H1 (cell line): ENCODE data around the gene ZBTB20. TPM values are rescaled to one million over a fixed set of nuclear protein-coding genes. Genes with fewer than 3 reads are reported as not detected.

Source experiments
- CTCF ChIA-PET: fragments of 300-600 bp; sonication (Branson Sonifier 250); formaldehyde crosslinking; loops from one replicate; lab custom pipeline; 2021; ENCODE audit not compliant: partially characterized antibody; lab: Charles Lee
- POLR2A ChIA-PET: fragments of 300-600 bp; sonication (Branson Sonifier 250); formaldehyde crosslinking; loops from one replicate; lab custom pipeline; 2021; ENCODE audit warnings: inconsistent platforms; ENCODE audit not compliant: partially characterized antibody; lab: Charles Lee
- DNase-seq, 2 experiments: peaks; one replicate each; pipeline versions ENCODE4 v3.0.0 to v3.0.0-alpha.2; 2010 to 2022; ENCODE audit warnings: low spot score in 2 of 2, low read depth in 1 of 2, mixed read lengths in 1 of 2
- FAIRE-seq: peaks from 2 replicates; lab custom pipeline; 2011; peaks lifted over from hg19 to GRCh38; lab: Jason Lieb, UNC
- H2AFZ ChIP-seq: 2 replicates; pipeline ENCODE4 v1.8.1; 2012; ENCODE audit warnings: low read length, inconsistent platforms
- H2AK5ac ChIP-seq: 2 replicates; pipeline ENCODE4 v1.6.1; 2013; ENCODE audit warnings: low read depth, low read length
- H2BK120ac ChIP-seq: replicated peaks from 2 replicates; pipeline ENCODE3; 2013; ENCODE audit warnings: low read depth, low read length, inconsistent platforms
- H2BK12ac ChIP-seq: 2 replicates; pipeline ENCODE4 v1.6.1; 2013; ENCODE audit warnings: low read depth, low read length
- H2BK15ac ChIP-seq: 2 replicates; pipeline ENCODE4 v1.6.1; 2013; ENCODE audit warnings: low read length
- H2BK20ac ChIP-seq: 2 replicates; pipeline ENCODE4 v1.6.1; 2013; ENCODE audit warnings: low read length
- H2BK5ac ChIP-seq: 2 replicates; pipeline ENCODE4 v1.6.1; 2013; ENCODE audit warnings: low read depth, low read length
- H3K14ac ChIP-seq: 2 replicates; pipeline ENCODE4 v1.6.1; 2013; ENCODE audit warnings: inconsistent platforms; ENCODE audit not compliant: insufficient read length
- H3K18ac ChIP-seq: 2 replicates; pipeline ENCODE4 v1.6.1; 2013; ENCODE audit warnings: low read length; ENCODE audit errors: extremely low read depth
- H3K23ac ChIP-seq: 2 replicates; pipeline ENCODE4 v1.6.1; 2013; ENCODE audit warnings: inconsistent platforms; ENCODE audit not compliant: insufficient read length
- H3K23me2 ChIP-seq: 2 replicates; pipeline ENCODE4 v1.6.1; 2013; ENCODE audit warnings: low read depth, low read length
- H3K27ac ChIP-seq: 2 replicates; pipeline ENCODE4 v1.6.1; 2011; ENCODE audit warnings: low read depth, low read length, inconsistent platforms
- H3K27me3 ChIP-seq, 4 experiments: replicated peaks in 1 of 4; 1 replicate in 1 of 4; 2 replicates in 3 of 4; pipeline versions ENCODE4 v1.6.1 to v1.8.1; 2011 to 2013; ENCODE audit warnings: low read length in 3 of 4, mild to moderate bottlenecking in 3 of 4, inconsistent platforms in 2 of 4, mixed read lengths in 2 of 4, moderate library complexity in 1 of 4; ENCODE audit not compliant: control insufficient read depth in 3 of 4, insufficient read depth in 3 of 4; ENCODE audit errors: extremely low read depth in 1 of 4
- H3K36me3 ChIP-seq, 4 experiments: 2 replicates each; pipeline versions ENCODE4 v1.6.1 to v1.8.1; 2011 to 2013; ENCODE audit warnings: mild to moderate bottlenecking in 4 of 4, low read length in 3 of 4, moderate library complexity in 2 of 4, control low read depth in 1 of 4, inconsistent platforms in 1 of 4; ENCODE audit not compliant: insufficient read depth in 4 of 4, control insufficient read depth in 2 of 4
- H3K4ac ChIP-seq: replicated peaks from 2 replicates; pipeline ENCODE3; 2013; ENCODE audit warnings: low read length, low read depth, mixed read lengths, inconsistent platforms; ENCODE audit not compliant: insufficient read length
- H3K4me1 ChIP-seq, 4 experiments: replicated peaks in 1 of 4; 1 replicate in 1 of 4; 2 replicates in 3 of 4; pipeline versions ENCODE4 v1.6.1 to v1.8.1; 2011 to 2013; ENCODE audit warnings: low read length in 3 of 4, inconsistent platforms in 2 of 4, mixed read lengths in 1 of 4; ENCODE audit not compliant: insufficient read depth in 4 of 4, control insufficient read depth in 3 of 4
- H3K4me2 ChIP-seq, 2 experiments: 2 replicates each; pipeline versions ENCODE4 v1.6.1 to v1.8.1; 2011 to 2013; ENCODE audit warnings: low read depth in 2 of 2, low read length in 2 of 2, control low read depth in 1 of 2, inconsistent platforms in 1 of 2, mild to moderate bottlenecking in 1 of 2; ENCODE audit not compliant: insufficient read depth in 1 of 2
- H3K4me3 ChIP-seq, 4 experiments: fragments of 200-600, 300-600 bp in 1 of 4; sonication (generic), shearing (Covaris generic), sonication (Bioruptor Twin) in 1 of 4; 2 replicates each; pipeline versions ENCODE4 v1.5.1 to v1.8.1; 2011 to 2016; ENCODE audit warnings: low read length in 4 of 4, low read depth in 3 of 4, control low read depth in 2 of 4, inconsistent platforms in 2 of 4, mild to moderate bottlenecking in 2 of 4, mixed read lengths in 1 of 4, moderate library complexity in 1 of 4; ENCODE audit not compliant: insufficient read depth in 2 of 4; ENCODE audit errors: extremely low read depth in 1 of 4
- H3K56ac ChIP-seq: replicated peaks from 2 replicates; pipeline ENCODE3; 2013; ENCODE audit warnings: low read depth, mild to moderate bottlenecking, mixed read lengths, low read length, inconsistent platforms; ENCODE audit not compliant: insufficient read length
- H3K79me1 ChIP-seq: 2 replicates; pipeline ENCODE4 v1.6.1; 2013; ENCODE audit warnings: low read depth, low read length, control low read depth
- H3K79me2 ChIP-seq, 2 experiments: 2 replicates each; pipeline versions ENCODE4 v1.6.1 to v1.8.1; 2012 to 2013; ENCODE audit warnings: low read length in 2 of 2, mild to moderate bottlenecking in 2 of 2, inconsistent platforms in 1 of 2; ENCODE audit not compliant: insufficient read depth in 2 of 2, control insufficient read depth in 1 of 2
- H3K9ac ChIP-seq, 4 experiments: replicated peaks in 1 of 4; 1 replicate in 1 of 4; 2 replicates in 3 of 4; pipeline versions ENCODE4 v1.6.1 to v1.8.1; 2011 to 2013; ENCODE audit warnings: low read depth in 3 of 4, low read length in 3 of 4, control low read depth in 2 of 4, mild to moderate bottlenecking in 2 of 4, moderate library complexity in 2 of 4, inconsistent platforms in 1 of 4; ENCODE audit errors: extremely low read depth in 1 of 4
- H3K9me3 ChIP-seq, 2 experiments: 2 replicates each; pipeline versions ENCODE4 v1.6.1 to v1.8.1; 2012 to 2013; ENCODE audit warnings: mild to moderate bottlenecking in 2 of 2, moderate library complexity in 2 of 2, control low read depth in 1 of 2, inconsistent platforms in 1 of 2, low read depth in 1 of 2, low read length in 1 of 2, mixed read lengths in 1 of 2; ENCODE audit not compliant: insufficient read depth in 2 of 2
- H4K20me1 ChIP-seq, 2 experiments: replicated peaks in 1 of 2; 2 replicates each; pipeline versions ENCODE3 to v1.8.1; 2011 to 2013; ENCODE audit warnings: inconsistent platforms in 2 of 2, low read length in 2 of 2, mild to moderate bottlenecking in 1 of 2; ENCODE audit not compliant: insufficient read depth in 2 of 2, control insufficient read depth in 1 of 2
- H4K5ac ChIP-seq: 2 replicates; pipeline ENCODE4 v1.6.1; 2013; ENCODE audit warnings: low read length, low read depth, mixed read lengths, inconsistent platforms; ENCODE audit not compliant: insufficient read length
- H4K8ac ChIP-seq: 2 replicates; pipeline ENCODE4 v1.8.0; 2013; ENCODE audit warnings: mild to moderate bottlenecking, moderate library complexity, low read length, inconsistent platforms; ENCODE audit not compliant: insufficient read depth; ENCODE audit errors: extremely low read depth
- H4K91ac ChIP-seq: replicated peaks from 2 replicates; pipeline ENCODE3; 2013; ENCODE audit warnings: low read length, mixed read lengths, inconsistent platforms; ENCODE audit not compliant: insufficient read length
- CBX5 ChIP-seq: fragments of 300-800, 300-1000 bp; sonication (generic); IDR thresholded peaks from 2 replicates; pipeline ENCODE4 v1.7.1; 2016; ENCODE audit warnings: antibody characterized with exemption, low read length, low read depth
- JUN ChIP-seq: IDR thresholded peaks from 2 replicates; pipeline ENCODE4 v1.6.1; 2011; ENCODE audit warnings: low read depth, mild to moderate bottlenecking, improper control_type of control experiment, low read length
- NRF1 ChIP-seq: IDR thresholded peaks from 2 replicates; pipeline ENCODE4 v1.6.1; 2011; ENCODE audit warnings: mild to moderate bottlenecking, low read depth, low read length, improper control_type of control experiment
- RXRA ChIP-seq: IDR thresholded peaks from 2 replicates; pipeline ENCODE4 v1.6.1; 2011; ENCODE audit warnings: low read depth, mild to moderate bottlenecking, low read length, moderate library complexity; ENCODE audit not compliant: insufficient read depth
- TCF12 ChIP-seq: IDR thresholded peaks from 2 replicates; pipeline ENCODE4 v1.6.1; 2011; ENCODE audit warnings: low read depth, mild to moderate bottlenecking, low read length
- YY1 ChIP-seq: IDR thresholded peaks from 2 replicates; pipeline ENCODE4 v1.6.1; 2011; ENCODE audit warnings: low read depth, mild to moderate bottlenecking, low read length
- WGBS, 2 experiments: shearing (Covaris generic) in 1 of 2; methylation state at CpG; one replicate each; pipeline versions ENCODE4 v1.1.6 to v1.1.7; 2013 to 2015; ENCODE audit warnings: low lambda C conversion rate in 2 of 2, mixed read lengths in 2 of 2, inconsistent platforms in 1 of 2, low coverage in 1 of 2, missing lambda C conversion rate in 1 of 2; ENCODE audit not compliant: insufficient replicate concordance in 2 of 2, insufficient coverage in 1 of 2, insufficient read length in 1 of 2; ENCODE audit errors: extremely low coverage in 1 of 2, missing lambda C conversion rate in 1 of 2; 5-methylcytosine and 5-hydroxymethylcytosine counted together
- polyA plus RNA-seq, 7 experiments: library from polyadenylated mRNA; depleted of rRNA in 3 of 7; stranded (reverse) in 5 of 7; unstranded in 2 of 7; fragments of >200 nt in 5 of 7; fragments of 200-250 nt in 2 of 7; gene quantifications; 1 replicate in 5 of 7; 2 replicates in 1 of 7; 4 replicates in 1 of 7; pipeline versions ENCODE4 v1.2.1 to v1.2.3, GENCODE V29; 2011 to 2013; ENCODE audit warnings: missing spikeins in 2 of 7, mixed read lengths in 2 of 7
- total RNA-seq: library from RNA; stranded (reverse); fragmentation: NEBNext Ultra II Directional; extraction: Animal tissue kit (Norgen Biotek cat#: 25700); gene quantifications from 2 replicates; pipeline ENCODE4 v1.2.1, GENCODE V29; 2021
- TF ChIP-seq, protein P1 (sequence below): IDR thresholded peaks from 2 replicates; pipeline ENCODE4 v1.6.1; 2011; ENCODE audit warnings: low read length, improper control_type of control experiment

The ZBTB20 gene
- total and polyA plus RNA-seq, 2 of the 8 experiments (the other 6 are each of a cell fraction or from before 2014, with no cell fraction given) = 0.35 to 1.3 TPM

GRCh38 chr3:114310695-114311094 is 836.4 kb downstream of the ZBTB20 start:
- no peak overlapping the region for H3K18ac ChIP-seq
- no peak overlapping the region for H3K14ac ChIP-seq
- no peak overlapping the region for H2BK5ac ChIP-seq
- H2AK5ac ChIP-seq = no peak overlapping the region
- H2BK120ac ChIP-seq = no peak overlapping the region
- FAIRE-seq = no peak
- H3K4me2 ChIP-seq = no peak overlapping the region
- H4K8ac ChIP-seq = no peak overlapping the region
- H3K4me1 ChIP-seq = no peaks in the 10 kb centered on the region
- no peak overlapping the region for H2BK15ac ChIP-seq
- CTCF ChIA-PET = interaction anchor here (0.5 to 4.1 kb wide), 7 partner anchors 11 to 503 kb away, joined by 3 to 15 read pairs (median 3); no protein-coding TSS in a partner anchor
- H2BK12ac ChIP-seq = no peak overlapping the region
- H4K91ac ChIP-seq = no peak overlapping the region
- H3K79me1 ChIP-seq = no peaks in the 10 kb centered on the region
- DNase-seq = no peak
- H3K23me2 ChIP-seq = no peaks in the 10 kb centered on the region; the same call in 1 of the 2 replicates
- H3K4me3 ChIP-seq = no peak overlapping the region
- H3K23ac ChIP-seq = no peak overlapping the region
- no peak overlapping the region for H2AFZ ChIP-seq
- H3K9ac ChIP-seq = no peak overlapping the region
- POLR2A ChIA-PET = no interaction called here
- no peak overlapping the region for H4K5ac ChIP-seq
- no peak overlapping the region for H3K27ac ChIP-seq
- TF ChIP-seq TCF12 = no peak
- no peak for TF ChIP-seq CBX5
- TF ChIP-seq RXRA = no peak
- TF ChIP-seq NRF1 = no peak
- TF ChIP-seq YY1 = no peak
- TF ChIP-seq, protein P1, sequence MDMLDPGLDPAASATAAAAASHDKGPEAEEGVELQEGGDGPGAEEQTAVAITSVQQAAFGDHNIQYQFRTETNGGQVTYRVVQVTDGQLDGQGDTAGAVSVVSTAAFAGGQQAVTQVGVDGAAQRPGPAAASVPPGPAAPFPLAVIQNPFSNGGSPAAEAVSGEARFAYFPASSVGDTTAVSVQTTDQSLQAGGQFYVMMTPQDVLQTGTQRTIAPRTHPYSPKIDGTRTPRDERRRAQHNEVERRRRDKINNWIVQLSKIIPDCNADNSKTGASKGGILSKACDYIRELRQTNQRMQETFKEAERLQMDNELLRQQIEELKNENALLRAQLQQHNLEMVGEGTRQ = no peak
- no peak for TF ChIP-seq JUN
- no peaks in the 10 kb centered on the region for H3K9me3 ChIP-seq
- H3K36me3 ChIP-seq = no peaks in the 10 kb centered on the region
- 94% methylated on average over 2 of the region's 2 CpGs; no CpG with 5 or more reads in 1 of the 2 experiments for WGBS, 2 experiments
- no peaks in the 10 kb centered on the region for H4K20me1 ChIP-seq
- H3K79me2 ChIP-seq = no peaks in the 10 kb centered on the region
- no peak overlapping the region for H2BK20ac ChIP-seq
- no peaks in the 10 kb centered on the region for H3K27me3 ChIP-seq
- H3K4ac ChIP-seq = no peak overlapping the region
- H3K56ac ChIP-seq = no peak overlapping the region
